Upper lobe of left lung (tissue), 6 donors: Measurements from ENCODE around the gene CA11. TPM values are rescaled to one million over a fixed set of nuclear protein-coding genes. Genes with fewer than 3 reads are reported as not detected.
"Not testable (repeated sequence)": the region's sequence is repeated elsewhere in the genome, so short reads cannot be mapped to it uniquely, and the experiment has no call there.

Experiments
- ATAC-seq, 2 donors: fragments of 200-7000 bp; cut with Tn5 transposase; one replicate each; pipeline ENCODE4 v1.9.1; 2022; ENCODE audit warnings: mild to moderate bottlenecking in 2 of 2, moderate library complexity in 2 of 2; ENCODE audit not compliant: low FRiP score in 2 of 2
- DNase-seq, 2 donors: peaks; one replicate each; pipeline ENCODE4 v3.0.0-alpha.2; 2019 to 2020
- H3K27ac ChIP-seq, 4 donors: fragments of 200-600 bp; sonication (generic); one replicate each; pipeline ENCODE4 v1.5.1; 2016 to 2019
- H3K27me3 ChIP-seq, 4 donors: fragments of 200-600 bp; sonication (generic); one replicate each; pipeline ENCODE4 v1.5.1; 2017 to 2019
- H3K36me3 ChIP-seq, 4 donors: fragments of 200-600 bp; sonication (generic); one replicate each; pipeline ENCODE4 v1.5.1; 2016 to 2019
- H3K4me1 ChIP-seq, 4 donors: fragments of 200-600 bp; sonication (generic); one replicate each; pipeline ENCODE4 v1.5.1; 2018 to 2019
- H3K4me3 ChIP-seq, 4 donors: fragments of 200-600 bp; sonication (generic); one replicate each; pipeline ENCODE4 v1.5.1; 2017 to 2019; ENCODE audit warnings: mild to moderate bottlenecking in 2 of 4, moderate library complexity in 1 of 4
- H3K9me3 ChIP-seq, 4 donors: fragments of 200-600 bp; sonication (generic); one replicate each; pipeline ENCODE4 v1.5.1; 2018 to 2019
- CTCF ChIP-seq, 6 experiments: fragments of 450-650 bp in 4 of 6; fragments of 200-600 bp in 2 of 6; sonication (generic) in 2 of 6; IDR thresholded peaks; one replicate each; pipeline ENCODE4 v1.5.1; 2016 to 2019; ENCODE audit warnings: antibody characterized with exemption in 6 of 6
- EP300 ChIP-seq, 4 donors: sonication (generic); formaldehyde crosslinking; IDR thresholded peaks; one replicate each; pipeline ENCODE4 v1.5.1; 2017; ENCODE audit warnings: antibody characterized with exemption in 4 of 4, control low read depth in 2 of 4
- POLR2A ChIP-seq, 4 donors: fragments of 450-650 bp; IDR thresholded peaks; one replicate each; pipeline ENCODE4 v1.5.1; 2016 to 2017; ENCODE audit warnings: antibody characterized with exemption in 4 of 4, mild to moderate bottlenecking in 2 of 4
- POLR2AphosphoS5 ChIP-seq, 2 donors: sonication (generic); formaldehyde crosslinking; IDR thresholded peaks; one replicate each; pipeline ENCODE4 v1.5.1; 2017; ENCODE audit warnings: antibody characterized with exemption in 2 of 2
- WGBS, 2 donors: methylation state at CpG; one replicate each; pipeline ENCODE4 v1.1.5; 2017 to 2018; 5-methylcytosine and 5-hydroxymethylcytosine counted together
- total RNA-seq, 6 donors: library from RNA; depleted of rRNA in 4 of 6; stranded (reverse); fragments of >200 nt in 4 of 6; gene quantifications; one replicate each; pipeline versions ENCODE4 v1.1.0 to v1.2.1, GENCODE V29; 2016 to 2021
- donor health status: DM: no; HTN: no; CAD: no; lungs with moderate emphysema.
- donor health status: DM: no; HTN: yes; CAD: no; lungs with severe emphysema.

The CA11 gene
- total RNA-seq, 6 donors from 2014 or later, result 2.1 to 8.1 (median 5.3) TPM

- peak overlapping the region; percentile 77 to 97 (median 93) for H3K27ac ChIP-seq
- H3K36me3 ChIP-seq, result peaks cover 0 to 10% (median 2%) of the 10 kb centered on the region in 4 donors
- H3K27me3 ChIP-seq, result no peaks in the 10 kb centered on the region
- no peak overlapping the region for H3K4me3 ChIP-seq
- peak in 1 of 2 donors; percentile 31 for DNase-seq
- H3K4me1 ChIP-seq, result peaks cover 67 to 77% (median 72%) of the 10 kb centered on the region in 4 donors
- TF ChIP-seq POLR2AphosphoS5 (IDR thresholded peaks at IDR 0.05) (no peak), POLR2A (IDR thresholded peaks at IDR 0.05) (no peak), CTCF (IDR thresholded peaks at IDR 0.05) (no peak), EP300 (IDR thresholded peaks at IDR 0.05) (no peak)
- H3K9me3 ChIP-seq, result no peaks in the 10 kb centered on the region
- no peak for ATAC-seq
These were observed 13.3 kb downstream of the CA11 start for GRCh38 chr19:48632692-48633147.

- H3K27me3 ChIP-seq, DNase-seq, H3K4me3 ChIP-seq, H3K9me3 ChIP-seq, ATAC-seq: not testable (repeated sequence)
- Histone ChIP-seq H3K36me3 (peaks cover 0 to 13% (median 2%) of the 10 kb centered on the region in 4 donors), H3K27ac (peak overlapping the region; percentile 77 to 97 (median 93)), H3K4me1 (peaks cover 67 to 76% (median 71%) of the 10 kb centered on the region in 4 donors)
- 93 to 95% methylated on average over 11 of the region's 11 CpGs for WGBS, 2 donors
These were observed 13.7 kb downstream of the CA11 start for GRCh38 chr19:48632286-48632685.

- peak overlapping the region; percentile 70 to 97 (median 89) for H3K27ac ChIP-seq
- ATAC-seq (no peak), DNase-seq (no peak)
- WGBS, 2 donors, result 67 to 80% methylated on average over 1 to 3 of the region's 3 CpGs
- peaks cover 59 to 68% (median 62%) of the 10 kb centered on the region in 4 donors for H3K4me1 ChIP-seq
- peaks cover 0 to 19% (median 3%) of the 10 kb centered on the region in 4 donors for H3K36me3 ChIP-seq
- no peaks in the 10 kb centered on the region for H3K27me3 ChIP-seq
- no peak for TF ChIP-seq CTCF (IDR thresholded peaks at IDR 0.05)
- no peak for TF ChIP-seq EP300 (IDR thresholded peaks at IDR 0.05)
- no peak for TF ChIP-seq POLR2AphosphoS5 (IDR thresholded peaks at IDR 0.05)
- TF ChIP-seq POLR2A (IDR thresholded peaks at IDR 0.05), result no peak
- no peaks in the 10 kb centered on the region for H3K9me3 ChIP-seq
- H3K4me3 ChIP-seq, result no peak overlapping the region
These were observed 14.8 kb downstream of the CA11 start for GRCh38 chr19:48631225-48631624.

GRCh38 chr19:48630296-48631063 lies 15.5 kb downstream of the CA11 start:
- H3K36me3 ChIP-seq, result peaks cover 0 to 25% (median 6%) of the 10 kb centered on the region in 4 donors

More at GRCh38 chr19:48630296-48631063, 15.5 kb downstream of the CA11 start:
- peak; percentile 80 to 88 for DNase-seq
- Histone ChIP-seq H3K27me3 (no peaks in the 10 kb centered on the region), H3K9me3 (no peaks in the 10 kb centered on the region), H3K27ac (peak overlapping the region; percentile 70 to 94 (median 78)), H3K4me1 (peaks cover 53 to 61% (median 56%) of the 10 kb centered on the region in 4 donors), H3K4me3 (peak overlapping the region in 1 of 4 donors; percentile 4)
- 34 to 35% methylated on average over 34 to 46 of the region's 47 CpGs for WGBS, 2 donors
- no peak for ATAC-seq
- no peak for TF ChIP-seq POLR2A (IDR thresholded peaks at IDR 0.05)
- TF ChIP-seq CTCF (IDR thresholded peaks at IDR 0.05), result peak in 2 of 6 experiments; percentile 19 to 28
- no peak for TF ChIP-seq EP300 (IDR thresholded peaks at IDR 0.05)
- TF ChIP-seq POLR2AphosphoS5 (IDR thresholded peaks at IDR 0.05), result peak; percentile 50 to 63
